RWPE2 (cell line): ENCODE results near the gene MRPS25.
"Not testable (repeated sequence)": the region's sequence is repeated elsewhere in the genome, so short reads cannot be mapped to it uniquely, and the experiment has no call there.

ENCODE experiments used
- ATAC-seq: fragments of 200-7000 bp; cut with Tn5 transposase; 3 replicates; pipeline ENCODE4 v1.9.1; 2021; ENCODE audit warnings: low read depth
- DNase-seq: peaks from one replicate; pipeline ENCODE4 v3.0.0-alpha.2; 2020; ENCODE audit warnings: low spot score
- H3K27ac ChIP-seq: fragments of 450-650 bp; 2 replicates; pipeline ENCODE4 v1.5.1; 2017; ENCODE audit warnings: mild to moderate bottlenecking; ENCODE audit not compliant: poor library complexity, severe bottlenecking
- H3K27me3 ChIP-seq: fragments of 250-450 bp; sonication (Bioruptor Pico); 2 replicates; pipeline ENCODE4 v1.5.1; 2021; ENCODE audit warnings: mild to moderate bottlenecking, moderate library complexity; ENCODE audit not compliant: insufficient read depth, poor library complexity, severe bottlenecking
- H3K36me3 ChIP-seq: fragments of 250-450 bp; sonication (Bioruptor Pico); 2 replicates; pipeline ENCODE4 v1.5.1; 2020; ENCODE audit warnings: low read depth, mild to moderate bottlenecking, moderate library complexity
- H3K4me1 ChIP-seq: fragments of 250-450 bp; sonication (Bioruptor Pico); 2 replicates; pipeline ENCODE4 v1.5.1; 2021; ENCODE audit warnings: mild to moderate bottlenecking, moderate library complexity; ENCODE audit not compliant: insufficient read depth, poor library complexity, severe bottlenecking
- H3K4me3 ChIP-seq: fragments of 250-450 bp; sonication (Bioruptor Pico); 2 replicates; pipeline ENCODE4 v1.5.1; 2021; ENCODE audit warnings: mild to moderate bottlenecking, moderate library complexity; ENCODE audit not compliant: severe bottlenecking
- H3K9me3 ChIP-seq: fragments of 250-450 bp; sonication (Bioruptor Pico); 2 replicates; pipeline ENCODE4 v1.5.1; 2021; ENCODE audit warnings: mild to moderate bottlenecking, moderate library complexity; ENCODE audit not compliant: severe bottlenecking
- CTCF ChIP-seq: fragments of 450-650 bp; IDR thresholded peaks from one replicate; pipeline ENCODE4 v1.5.1; 2017; ENCODE audit warnings: mild to moderate bottlenecking, moderate library complexity; ENCODE audit not compliant: poor library complexity, severe bottlenecking

MRPS25 gene

GRCh38 chr3:15009167-15009566 lies 55.9 kb downstream of the MRPS25 start:
- Histone ChIP-seq H3K9me3 (no peaks in the 10 kb centered on the region), H3K36me3 (peaks cover 33% of the 10 kb centered on the region), H3K27me3 (no peaks in the 10 kb centered on the region), H3K27ac (no peak overlapping the region), H3K4me1 (peaks cover 14% of the 10 kb centered on the region), H3K4me3 (no peak overlapping the region)
- TF ChIP-seq CTCF = no peak
- ATAC-seq (no peak), DNase-seq (no peak)

GRCh38 chr3:15007681-15008141 lies 57.4 kb downstream of the MRPS25 start:
- Histone ChIP-seq H3K27me3 (no peaks in the 10 kb centered on the region), H3K27ac (no peak overlapping the region), H3K9me3 (no peaks in the 10 kb centered on the region), H3K4me1 (peaks cover 14% of the 10 kb centered on the region), H3K36me3 (peaks cover 29% of the 10 kb centered on the region), H3K4me3 (no peak overlapping the region)
- ATAC-seq (no peak), DNase-seq (no peak)
- TF ChIP-seq CTCF = no peak

- H3K27ac ChIP-seq, H3K4me1 ChIP-seq, H3K9me3 ChIP-seq, ATAC-seq, H3K27me3 ChIP-seq, H3K4me3 ChIP-seq, DNase-seq: not testable (repeated sequence)
- H3K36me3 ChIP-seq = peaks cover 13% of the 10 kb centered on the region
These were observed 65.9 kb downstream of the MRPS25 start for GRCh38 chr3:14999182-14999581.
